Astrocyte of the cerebellum (primary cell): ENCODE results near the gene RIOK1.

Experiments
- DNase-seq: peaks from one replicate; pipeline ENCODE4 v3.0.0-alpha.2; 2011; ENCODE audit warnings: low read depth
- H3K4me3 ChIP-seq: 2 replicates; pipeline ENCODE4 v1.5.1; 2011; ENCODE audit warnings: mild to moderate bottlenecking, low read depth, low read length, moderate library complexity
- in situ Hi-C: cut with HindIII; loops from 2 replicates; pipeline ENCODE4 v1.10.0; 2017; ENCODE audit warnings: low sequenced_read_pairs
- TF ChIP-seq, protein P1 (sequence below): IDR thresholded peaks from 2 replicates; pipeline ENCODE4 v1.5.1; 2012; ENCODE audit warnings: low read length, low read depth, moderate library complexity, mild to moderate bottlenecking; ENCODE audit errors: missing control alignments

RIOK1 gene

DNA sequence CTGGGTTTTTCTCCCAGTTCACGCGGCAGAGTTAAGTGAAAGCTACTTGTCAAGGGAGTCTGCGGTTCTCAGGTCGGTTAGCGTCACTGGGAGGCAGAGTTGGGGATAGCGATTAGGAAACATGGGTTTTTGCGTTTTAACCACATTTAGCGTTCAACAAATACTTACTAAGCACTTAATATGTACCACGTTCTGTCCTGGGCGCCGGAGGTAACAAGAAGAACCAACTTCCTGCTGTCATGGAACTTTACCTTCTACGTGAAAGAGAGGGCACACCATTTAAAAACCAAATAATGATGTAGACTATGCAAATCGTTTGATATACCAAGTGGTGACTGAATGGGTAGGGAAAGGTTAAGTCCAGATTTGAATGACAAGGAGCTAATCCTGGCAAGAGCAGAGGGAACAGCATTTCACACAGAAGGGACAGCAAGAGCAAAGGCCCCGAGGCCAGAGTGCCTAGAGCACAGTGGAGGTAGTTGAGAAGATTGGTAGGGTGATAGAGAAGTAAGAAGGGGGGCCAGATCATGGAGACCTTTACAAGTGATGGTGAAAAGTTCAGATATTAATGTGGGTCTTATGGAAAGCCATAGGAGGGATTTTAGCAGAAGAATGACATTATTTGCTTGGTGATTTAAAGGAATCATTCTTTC is 744 bp downstream of the RIOK1 start:
- peak; percentile 35 for DNase-seq
- in situ Hi-C loops = no loop called here
- peak overlapping the region; percentile 79 for H3K4me3 ChIP-seq
- TF ChIP-seq, protein P1, sequence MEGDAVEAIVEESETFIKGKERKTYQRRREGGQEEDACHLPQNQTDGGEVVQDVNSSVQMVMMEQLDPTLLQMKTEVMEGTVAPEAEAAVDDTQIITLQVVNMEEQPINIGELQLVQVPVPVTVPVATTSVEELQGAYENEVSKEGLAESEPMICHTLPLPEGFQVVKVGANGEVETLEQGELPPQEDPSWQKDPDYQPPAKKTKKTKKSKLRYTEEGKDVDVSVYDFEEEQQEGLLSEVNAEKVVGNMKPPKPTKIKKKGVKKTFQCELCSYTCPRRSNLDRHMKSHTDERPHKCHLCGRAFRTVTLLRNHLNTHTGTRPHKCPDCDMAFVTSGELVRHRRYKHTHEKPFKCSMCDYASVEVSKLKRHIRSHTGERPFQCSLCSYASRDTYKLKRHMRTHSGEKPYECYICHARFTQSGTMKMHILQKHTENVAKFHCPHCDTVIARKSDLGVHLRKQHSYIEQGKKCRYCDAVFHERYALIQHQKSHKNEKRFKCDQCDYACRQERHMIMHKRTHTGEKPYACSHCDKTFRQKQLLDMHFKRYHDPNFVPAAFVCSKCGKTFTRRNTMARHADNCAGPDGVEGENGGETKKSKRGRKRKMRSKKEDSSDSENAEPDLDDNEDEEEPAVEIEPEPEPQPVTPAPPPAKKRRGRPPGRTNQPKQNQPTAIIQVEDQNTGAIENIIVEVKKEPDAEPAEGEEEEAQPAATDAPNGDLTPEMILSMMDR = no peak

DNA sequence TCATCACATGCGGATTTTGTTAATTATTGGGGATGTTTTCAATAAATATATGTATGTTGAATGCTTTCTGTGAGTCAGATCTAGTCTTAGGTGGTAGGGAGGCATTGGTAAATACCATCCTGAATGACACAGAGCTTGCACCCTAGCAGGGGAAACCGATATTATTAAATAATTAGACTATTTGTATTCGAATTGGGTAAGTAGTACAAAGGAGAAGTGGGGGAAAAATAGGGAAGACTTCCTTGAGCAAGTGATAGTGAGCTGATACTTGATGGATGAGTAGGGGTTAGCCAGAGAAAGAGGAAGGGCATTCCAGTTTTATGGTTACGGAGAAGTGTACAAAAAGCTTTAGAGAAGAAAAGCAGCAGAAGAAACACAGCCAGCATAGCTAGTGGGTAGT is 1.5 kb downstream of the RIOK1 start:
- in situ Hi-C loops = no loop called here
- TF ChIP-seq, protein P1 = no peak
- no peak for DNase-seq
- H3K4me3 ChIP-seq = no peak overlapping the region

DNA sequence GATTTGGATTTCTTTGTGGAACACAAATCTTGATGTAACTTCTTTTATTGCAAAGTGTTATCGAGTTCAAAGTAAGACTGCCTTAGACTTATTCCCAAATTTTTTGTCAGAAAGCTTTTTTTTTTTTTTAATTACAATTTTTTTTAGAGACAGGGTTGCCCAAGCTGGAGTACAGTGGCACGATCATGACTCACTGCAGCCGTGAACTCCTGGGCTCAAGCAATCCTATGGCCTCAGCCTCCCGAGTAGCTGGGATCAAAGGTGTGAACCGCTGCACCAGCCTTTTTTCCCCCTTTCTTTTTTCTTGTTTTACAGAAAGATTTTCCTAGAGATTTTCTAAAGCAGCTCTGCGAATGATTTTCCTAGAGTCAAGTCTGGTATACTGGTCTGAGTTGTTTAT is 2.8 kb downstream of the RIOK1 start:
- in situ Hi-C loops = no loop called here
- TF ChIP-seq, protein P1 = no peak
- no peak for DNase-seq
- H3K4me3 ChIP-seq = no peak overlapping the region

DNA sequence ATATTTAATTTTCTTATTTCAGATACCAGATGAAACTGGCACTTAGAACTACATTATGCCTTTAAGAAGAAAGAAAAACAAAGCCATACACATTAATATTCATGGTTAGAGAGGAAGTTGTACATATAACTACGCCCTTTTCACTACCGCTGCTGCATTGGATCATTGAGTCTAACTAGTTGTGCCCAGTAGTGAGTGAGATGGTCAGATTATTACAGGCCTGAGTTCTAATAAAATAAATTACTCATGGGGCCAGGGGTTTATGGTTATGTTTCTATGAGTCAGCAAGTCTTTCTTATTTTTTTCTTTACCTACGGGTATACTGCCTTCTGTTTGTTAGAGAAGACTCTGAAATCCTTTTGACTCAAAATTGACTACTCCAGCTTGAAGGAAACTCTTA is 11.5 kb downstream of the RIOK1 start:
- in situ Hi-C loops = no loop called here
- no peak for DNase-seq
- TF ChIP-seq, protein P1 = no peak
- no peak overlapping the region for H3K4me3 ChIP-seq

DNA sequence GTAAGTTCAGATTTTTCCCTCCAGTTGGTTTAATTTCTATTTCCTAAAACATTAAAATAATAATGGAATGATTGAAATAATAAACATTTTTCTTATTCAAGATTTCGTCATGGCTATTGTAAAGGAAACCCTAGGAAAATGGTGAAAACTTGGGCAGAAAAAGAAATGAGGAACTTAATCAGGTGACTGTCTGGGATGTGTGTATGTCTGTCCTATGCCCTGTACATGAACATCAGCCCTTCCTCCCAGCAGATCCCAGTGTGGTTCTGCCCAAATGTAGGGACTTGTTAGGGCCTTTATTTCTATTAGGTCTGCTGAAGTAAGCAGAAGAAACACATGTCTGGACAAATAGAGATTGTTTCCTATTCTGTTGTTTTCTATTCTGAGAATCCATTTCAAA is 13.1 kb downstream of the RIOK1 start:
- H3K4me3 ChIP-seq = no peak overlapping the region
- no peak for DNase-seq
- TF ChIP-seq, protein P1 = no peak
- in situ Hi-C loops = no loop called here

DNA sequence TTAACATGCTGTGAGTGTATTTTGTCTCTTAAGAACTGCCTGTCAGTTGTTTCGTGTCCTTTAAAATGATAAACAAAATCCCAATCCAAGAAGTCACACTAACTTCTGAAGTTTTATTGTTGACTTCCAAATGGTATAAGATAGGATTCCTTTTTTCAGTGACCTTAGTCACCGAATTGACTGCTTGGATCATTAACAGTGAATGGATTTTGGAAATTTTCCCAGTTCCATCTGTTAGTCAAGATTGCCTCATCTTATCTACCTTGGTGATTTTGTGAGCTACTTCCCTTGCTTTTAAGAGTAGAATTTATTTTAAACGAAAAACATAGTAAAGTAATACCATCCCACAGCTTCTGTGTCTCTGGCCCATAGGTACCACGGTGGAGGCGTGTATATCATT is 14.9 kb downstream of the RIOK1 start:
- TF ChIP-seq, protein P1 = no peak
- no peak for DNase-seq
- H3K4me3 ChIP-seq = no peak overlapping the region
- in situ Hi-C loops = no loop called here
